ENCODE results near the gene FAM83C.
"Not testable (repeated sequence)": the region's sequence is repeated elsewhere in the genome, so short reads cannot be mapped to it uniquely, and the experiment has no call there.

Gene FAM83C

DNA sequence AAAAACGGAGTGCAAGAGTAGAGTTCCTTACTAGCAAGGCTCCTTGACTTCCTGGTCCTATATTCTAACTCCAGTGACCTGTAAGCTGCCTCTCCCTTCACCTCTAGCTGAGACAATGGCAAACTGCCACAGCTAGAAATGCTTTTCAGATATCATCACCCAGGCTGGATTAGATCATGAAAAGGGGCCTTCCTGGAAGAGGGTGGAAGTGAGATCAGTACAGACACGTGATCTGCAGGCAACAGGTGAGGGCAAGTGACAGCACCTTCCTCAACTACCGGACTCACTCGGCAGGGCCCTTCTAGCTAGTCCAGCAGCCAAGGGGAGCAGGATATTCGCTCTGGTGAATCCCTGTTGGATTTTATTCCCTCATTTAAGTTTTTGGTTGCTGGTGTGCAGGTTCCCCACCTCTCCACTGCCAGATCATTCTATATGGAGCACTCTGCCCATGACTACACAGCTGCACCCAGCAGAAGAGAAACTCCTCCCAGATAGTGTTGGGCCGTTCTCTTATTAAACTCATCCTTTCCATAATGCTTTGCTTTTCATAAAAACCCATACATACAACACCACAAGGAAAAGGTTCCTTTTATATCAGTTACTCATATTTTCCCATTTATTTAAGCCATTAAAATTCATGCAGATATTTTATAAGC, 26.4 kb upstream of the FAM83C start:
- peak; percentile 53 for DNase-seq

DNA sequence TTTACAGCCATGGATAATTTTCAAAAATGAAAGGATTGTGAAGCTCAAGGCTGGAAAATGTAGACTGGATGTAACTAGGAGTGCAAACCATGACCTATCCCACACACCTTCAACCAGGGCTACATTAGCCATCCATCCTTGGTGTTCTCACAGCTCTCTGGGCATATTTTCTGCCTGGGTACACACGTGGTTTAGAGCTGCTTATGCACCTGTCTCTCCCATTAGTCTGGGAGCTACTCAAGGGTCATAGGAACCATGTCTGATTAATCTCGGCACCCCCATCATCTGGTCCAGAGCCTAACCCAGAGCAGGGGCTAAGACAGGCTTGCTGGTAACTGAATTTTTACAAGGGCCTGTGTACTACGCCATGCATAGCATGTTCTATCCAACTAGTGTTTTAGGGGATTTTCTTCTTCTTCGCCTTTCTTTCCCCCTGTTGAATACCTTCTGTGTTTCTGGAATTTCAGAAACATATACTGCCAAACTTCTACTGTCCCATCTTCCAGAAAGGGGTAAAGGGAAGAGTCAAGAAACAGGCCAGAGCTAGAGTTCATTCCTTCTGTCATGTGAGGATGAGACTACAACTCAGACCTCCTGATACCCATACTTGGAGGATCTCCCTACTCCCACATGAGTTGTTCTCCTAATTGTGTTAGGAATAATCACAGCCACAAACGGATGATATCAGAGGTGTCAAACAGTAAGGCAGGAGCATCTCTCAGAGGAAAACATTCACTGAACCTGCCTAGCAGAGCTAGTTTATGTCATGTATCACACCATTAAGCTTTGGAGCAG, 25.4 kb upstream of the FAM83C start:
- no peak for DNase-seq

DNA sequence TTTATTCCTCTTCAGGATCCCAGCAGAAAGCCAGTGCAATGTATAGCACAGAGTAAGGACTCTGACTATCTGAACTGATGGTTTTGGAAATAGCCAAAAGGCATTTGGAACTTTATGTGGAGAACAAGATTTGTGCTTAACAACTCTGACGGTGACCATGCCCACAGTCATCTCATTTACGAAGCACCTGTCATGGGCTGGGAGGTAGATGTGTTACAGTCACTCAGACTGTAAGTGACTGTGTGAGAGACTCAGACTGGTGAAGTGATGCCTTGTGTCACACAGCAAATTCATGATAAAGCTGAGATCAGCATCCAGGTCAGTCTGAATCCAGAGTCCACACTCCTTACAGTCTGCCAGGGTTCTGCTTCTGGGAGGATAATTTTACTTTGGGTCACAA, 23.9 kb upstream of the FAM83C start:
- DNase-seq = no peak

DNA sequence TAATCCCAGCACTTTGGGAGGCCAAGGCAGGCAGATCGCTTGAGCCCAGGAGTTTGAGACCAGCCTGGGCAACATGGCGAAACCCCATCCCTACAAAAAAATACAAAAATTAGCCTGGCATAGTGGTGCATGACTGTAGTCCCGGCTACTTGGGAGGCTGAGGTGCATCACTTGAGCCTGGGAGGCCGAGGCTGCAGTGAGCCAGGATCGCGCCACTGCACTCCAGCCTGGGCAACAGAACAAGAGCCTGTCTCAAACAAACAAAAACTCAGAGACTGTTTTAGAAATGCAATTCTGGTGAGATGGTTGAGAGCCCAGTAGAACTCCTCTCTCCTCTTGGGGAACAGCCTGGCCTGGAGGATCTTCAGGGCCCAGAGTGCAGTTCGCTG, 23.4 kb upstream of the FAM83C start:
- DNase-seq = not testable (repeated sequence)

DNA sequence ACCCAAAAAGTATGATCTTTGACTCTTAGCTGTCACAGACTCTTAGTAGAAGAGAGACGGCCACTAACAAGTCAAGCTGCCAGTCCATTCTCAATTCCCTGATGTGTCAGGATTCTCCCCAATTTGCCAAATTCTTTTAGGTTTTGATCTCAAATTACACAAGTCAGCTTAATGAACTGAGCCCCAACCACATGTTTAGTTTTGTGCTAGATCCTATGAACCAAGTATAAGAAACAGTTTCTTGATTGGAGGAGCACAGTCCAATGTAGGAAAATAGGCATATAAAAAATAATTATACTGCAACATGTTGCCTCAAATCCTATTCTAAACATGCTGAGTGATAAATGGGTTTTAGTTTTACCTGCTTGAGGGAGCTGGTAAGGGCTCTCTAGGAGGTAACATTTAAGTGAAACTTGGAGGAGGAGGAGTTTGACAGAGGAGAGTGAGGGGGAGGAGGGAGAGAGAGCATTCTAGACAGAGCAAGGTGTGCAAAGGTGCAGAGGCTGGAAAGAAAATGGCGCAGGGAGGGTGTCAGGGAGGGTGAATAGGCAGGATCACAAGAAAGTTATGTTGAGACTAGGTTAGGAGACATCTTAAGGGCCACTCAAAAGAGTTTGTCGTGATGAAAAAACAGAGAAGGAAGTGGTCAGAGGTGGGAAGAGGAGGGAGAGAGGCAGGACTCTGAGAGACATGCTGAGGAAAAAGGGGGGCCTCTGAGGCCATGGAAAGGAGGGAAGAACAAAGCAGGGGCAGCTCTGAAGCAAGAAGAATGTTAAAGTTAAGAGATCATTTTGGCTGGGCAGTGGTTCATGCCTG, 22.8 kb upstream of the FAM83C start:
- peak; percentile 57 for DNase-seq

DNA sequence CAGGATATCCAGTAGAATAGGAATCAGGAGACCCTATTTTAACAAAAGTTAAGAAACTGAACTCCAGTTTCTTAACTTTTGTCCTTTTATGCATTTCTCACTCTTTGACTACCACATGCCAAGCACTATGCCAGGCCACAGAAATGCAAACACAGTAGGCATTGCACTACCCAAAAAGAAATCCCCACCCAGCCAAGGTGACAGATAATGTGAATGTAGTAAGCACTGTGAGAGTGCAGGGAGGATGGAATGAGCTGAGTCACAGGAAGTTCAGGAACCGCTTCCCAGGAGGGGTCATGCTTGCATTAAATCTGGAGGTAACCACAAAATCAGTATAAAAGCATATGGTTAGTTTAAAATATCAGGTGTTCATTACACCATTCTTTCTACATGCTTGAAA, 20.1 kb upstream of the FAM83C start:
- DNase-seq = peak; percentile 85

DNA sequence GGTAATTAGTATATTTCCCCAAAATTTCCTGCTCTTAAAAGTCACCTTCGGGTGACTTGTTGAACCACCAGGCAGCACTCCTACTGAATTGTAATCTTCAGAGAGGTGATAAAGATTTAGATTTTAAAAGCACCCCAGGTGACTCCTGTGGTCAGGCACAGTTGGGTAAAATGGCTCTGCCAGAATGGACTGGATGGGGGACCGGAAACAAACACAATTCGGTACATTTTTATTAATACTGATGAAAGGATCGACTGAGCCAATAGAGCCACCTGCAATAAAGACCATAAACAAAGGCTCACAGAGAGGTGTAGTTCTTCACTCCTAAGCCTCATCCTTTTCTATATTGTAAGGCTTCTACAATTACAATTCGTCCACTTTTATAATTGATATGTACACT, 19.6 kb upstream of the FAM83C start:
- peak; percentile 10 for DNase-seq

DNA sequence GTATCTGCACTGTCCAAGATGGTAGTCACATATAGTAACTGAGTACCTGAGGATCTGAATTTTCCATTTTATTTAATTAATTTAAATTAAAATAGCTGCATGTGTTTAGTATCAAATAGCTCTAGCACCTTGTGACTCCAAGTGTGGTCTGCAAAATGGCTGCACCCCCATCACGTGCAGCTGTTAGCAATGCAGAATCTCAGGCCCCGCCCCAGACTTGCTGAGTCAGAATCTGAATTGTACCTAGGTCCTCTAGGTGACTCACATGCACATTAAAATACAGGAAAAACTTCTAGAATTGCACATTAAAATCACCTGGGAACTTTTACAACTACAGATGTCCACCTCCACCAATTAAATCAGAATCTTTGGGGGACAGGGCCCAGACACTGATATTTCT, 19.2 kb upstream of the FAM83C start:
- DNase-seq = peak; percentile 92

DNA sequence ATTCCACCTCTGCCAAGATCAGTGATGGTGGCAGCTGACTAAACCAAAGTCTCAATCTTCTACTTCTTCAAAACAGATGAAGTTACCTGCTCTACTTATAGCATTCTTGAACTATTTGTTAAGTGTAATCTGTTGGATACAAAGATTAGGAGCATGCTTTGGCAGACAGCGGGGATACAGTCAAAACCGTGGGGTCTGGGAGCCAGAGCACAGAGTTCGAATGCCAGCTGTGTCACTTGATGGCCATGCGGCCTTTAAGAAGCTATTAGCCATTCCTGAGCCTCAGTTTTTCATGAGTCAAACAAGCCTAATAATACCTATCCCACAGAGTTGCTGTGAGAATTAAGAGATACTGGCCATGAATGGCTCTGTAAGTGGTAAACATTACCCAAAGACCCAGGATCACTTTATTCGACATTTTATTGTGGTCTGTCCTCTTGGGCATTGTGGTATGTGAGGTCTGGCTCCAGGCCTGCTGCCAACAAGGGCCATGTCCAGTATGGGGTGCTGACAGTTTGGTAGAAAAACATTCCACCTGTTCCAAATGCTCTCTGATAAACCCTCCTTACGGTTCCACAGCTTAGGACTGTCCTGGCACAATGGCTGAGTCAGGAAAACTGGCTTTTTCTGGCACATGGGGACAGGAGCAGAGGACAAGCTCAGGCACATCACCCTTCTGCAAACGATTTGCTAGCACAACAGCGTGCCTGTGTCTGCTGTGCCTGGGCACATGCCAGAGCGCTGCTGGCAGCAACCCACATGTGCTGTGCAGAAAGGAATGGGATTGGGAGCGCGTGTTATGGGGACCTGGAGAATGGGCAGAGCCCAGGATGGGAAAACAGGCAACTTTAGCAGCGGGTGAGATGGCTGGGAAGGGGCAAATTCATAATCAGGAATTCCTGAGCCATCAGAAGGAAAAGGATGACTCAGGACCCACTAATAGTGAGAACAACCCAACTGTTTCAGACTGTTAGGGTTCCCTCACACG, 15.7 kb upstream of the FAM83C start:
- no peak for DNase-seq

DNA sequence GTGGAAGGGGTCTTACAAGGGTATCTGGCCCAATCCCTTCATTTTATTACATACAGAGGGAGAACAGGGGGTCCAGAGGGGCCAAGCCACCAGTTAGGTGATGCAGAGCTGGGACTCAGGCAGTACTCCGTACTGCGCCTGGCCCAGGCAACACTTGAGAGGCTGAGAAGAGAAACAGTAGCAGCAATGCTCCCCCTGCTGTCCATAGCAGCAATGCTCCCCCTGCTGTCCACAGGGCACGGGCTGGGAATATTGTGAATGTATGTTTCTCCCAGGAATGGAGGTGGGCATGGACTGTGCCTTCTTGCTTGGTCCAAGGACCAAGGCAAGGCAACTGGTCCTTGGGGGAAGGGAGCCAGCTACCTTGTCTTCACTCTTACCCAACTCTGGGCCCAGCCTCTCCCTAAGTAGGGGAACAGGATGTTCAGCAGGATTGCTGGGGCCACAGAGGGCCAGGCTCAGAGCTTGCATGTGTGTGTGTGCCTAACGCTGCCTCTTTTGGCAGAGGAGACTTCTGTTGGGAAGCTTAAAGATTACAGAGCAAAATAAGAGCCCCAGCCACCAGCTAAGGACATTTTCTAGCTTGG, 14.8 kb upstream of the FAM83C start:
- peak; percentile 69 for DNase-seq

DNA sequence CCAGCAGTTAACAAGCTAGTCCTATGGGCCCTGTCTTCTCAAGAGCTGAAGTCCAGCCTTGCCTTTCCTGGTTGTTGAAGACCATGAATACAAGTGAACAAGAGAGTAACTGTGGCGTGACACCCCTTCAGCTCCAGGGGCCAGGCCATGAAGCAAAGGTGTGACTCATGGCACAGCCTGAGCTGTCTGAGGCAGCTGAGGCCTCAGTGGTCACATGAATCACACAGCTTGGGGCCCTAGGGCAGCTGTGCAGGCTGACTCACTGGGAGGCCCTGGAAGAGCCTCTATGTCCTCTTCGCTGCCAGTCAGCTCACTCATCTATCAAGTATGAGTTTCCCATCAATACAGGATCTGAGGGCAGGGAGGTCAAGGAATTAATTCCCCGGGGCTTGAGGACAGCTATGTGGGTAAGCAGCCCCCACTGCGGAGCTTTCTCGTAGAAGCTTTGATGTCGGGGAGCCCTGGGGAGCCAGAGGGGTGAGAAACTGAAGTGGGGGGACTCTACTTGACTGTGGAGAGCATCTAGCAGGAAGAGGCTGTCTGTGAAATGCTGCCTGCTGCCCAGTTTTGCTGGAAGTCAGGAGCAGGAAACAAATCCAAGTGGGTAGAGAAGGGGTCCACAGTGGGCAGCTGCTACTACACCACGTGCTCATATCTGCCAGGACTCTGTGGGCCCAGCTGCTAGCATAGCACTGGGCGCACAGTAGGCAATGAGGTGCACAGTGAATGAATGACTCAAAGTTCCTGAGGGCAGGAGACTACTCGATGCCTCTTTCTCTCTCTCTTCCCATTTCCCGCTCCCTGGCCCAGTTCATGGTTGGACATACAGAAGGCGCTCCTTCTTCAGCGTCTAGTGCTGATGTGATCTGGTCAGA, 13.7 kb upstream of the FAM83C start:
- DNase-seq = peak; percentile 95

DNA sequence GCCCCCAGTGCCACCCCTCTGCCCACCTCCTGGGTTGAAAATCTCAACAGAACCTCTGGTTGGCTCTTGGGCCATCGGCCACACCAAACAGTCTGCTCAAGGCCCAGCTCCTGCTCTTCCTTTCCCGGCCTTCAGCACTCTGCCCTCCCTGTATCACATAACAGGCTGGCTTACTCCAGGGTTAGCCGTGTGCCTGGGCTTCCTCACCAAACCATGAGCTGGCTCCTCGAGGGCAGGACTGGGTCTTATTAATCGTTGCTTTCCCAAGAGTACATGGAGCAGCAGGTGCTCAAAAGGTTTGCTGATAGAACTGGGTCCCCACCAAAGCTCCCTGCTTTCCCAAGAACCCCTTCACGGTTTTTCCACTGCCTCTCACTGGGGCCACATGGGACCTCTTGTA, 12.7 kb upstream of the FAM83C start:
- DNase-seq = no peak

DNA sequence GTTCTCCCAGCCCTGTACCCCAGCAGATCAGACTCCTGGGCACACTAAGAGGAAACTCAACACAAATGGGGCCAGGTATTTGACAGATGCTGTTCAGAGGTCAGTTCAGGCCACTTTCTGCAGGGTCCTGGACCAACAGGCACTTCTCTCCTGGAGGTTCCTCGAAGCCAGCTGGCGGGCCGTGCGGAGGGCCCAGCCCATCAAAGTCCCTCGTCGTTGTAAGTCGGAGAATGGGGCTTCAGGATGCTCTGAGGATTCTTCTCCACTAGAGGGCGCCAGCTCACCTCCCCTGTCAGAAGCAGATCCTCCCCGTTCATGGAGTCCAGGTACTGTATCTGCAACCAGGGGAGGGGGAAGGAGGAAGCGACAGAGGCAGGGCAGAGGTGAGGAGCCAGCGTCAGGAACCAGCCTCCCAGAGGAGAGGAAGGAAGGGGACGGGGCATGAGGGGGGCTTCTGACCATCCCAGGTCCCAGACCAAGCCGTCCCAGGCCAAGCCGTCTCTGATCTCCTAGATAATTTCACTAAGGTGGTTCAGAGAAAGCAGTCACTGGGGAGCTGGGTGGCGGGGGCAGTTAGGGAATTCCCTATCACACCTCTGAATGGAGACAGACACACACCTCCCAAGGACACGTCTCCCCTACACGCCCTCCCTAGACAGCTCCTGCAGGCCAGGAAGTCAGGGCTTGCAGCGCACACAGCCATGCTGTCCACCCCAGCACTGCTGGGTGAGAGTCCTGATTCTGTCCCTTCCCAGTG, 11.7 kb upstream of the FAM83C start:
- DNase-seq = peak; percentile 94

DNA sequence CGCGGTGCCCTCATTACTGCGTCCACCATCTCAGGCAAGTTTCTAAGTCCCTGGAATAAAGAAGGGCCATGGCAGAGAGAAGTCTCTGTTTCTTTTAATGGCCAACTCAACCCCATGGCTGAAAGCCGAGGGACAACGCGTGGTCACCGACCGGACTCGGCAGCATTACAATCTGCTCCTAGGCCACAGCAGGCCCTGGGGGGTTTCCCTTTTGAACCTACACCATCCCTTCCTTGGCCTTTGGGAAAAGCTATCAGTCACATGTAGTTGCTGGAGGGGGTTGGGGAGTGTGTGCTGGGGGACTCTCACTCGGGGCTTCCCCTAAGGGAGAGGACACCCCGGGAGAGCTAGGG, 11.1 kb upstream of the FAM83C start:
- no peak for DNase-seq

DNA sequence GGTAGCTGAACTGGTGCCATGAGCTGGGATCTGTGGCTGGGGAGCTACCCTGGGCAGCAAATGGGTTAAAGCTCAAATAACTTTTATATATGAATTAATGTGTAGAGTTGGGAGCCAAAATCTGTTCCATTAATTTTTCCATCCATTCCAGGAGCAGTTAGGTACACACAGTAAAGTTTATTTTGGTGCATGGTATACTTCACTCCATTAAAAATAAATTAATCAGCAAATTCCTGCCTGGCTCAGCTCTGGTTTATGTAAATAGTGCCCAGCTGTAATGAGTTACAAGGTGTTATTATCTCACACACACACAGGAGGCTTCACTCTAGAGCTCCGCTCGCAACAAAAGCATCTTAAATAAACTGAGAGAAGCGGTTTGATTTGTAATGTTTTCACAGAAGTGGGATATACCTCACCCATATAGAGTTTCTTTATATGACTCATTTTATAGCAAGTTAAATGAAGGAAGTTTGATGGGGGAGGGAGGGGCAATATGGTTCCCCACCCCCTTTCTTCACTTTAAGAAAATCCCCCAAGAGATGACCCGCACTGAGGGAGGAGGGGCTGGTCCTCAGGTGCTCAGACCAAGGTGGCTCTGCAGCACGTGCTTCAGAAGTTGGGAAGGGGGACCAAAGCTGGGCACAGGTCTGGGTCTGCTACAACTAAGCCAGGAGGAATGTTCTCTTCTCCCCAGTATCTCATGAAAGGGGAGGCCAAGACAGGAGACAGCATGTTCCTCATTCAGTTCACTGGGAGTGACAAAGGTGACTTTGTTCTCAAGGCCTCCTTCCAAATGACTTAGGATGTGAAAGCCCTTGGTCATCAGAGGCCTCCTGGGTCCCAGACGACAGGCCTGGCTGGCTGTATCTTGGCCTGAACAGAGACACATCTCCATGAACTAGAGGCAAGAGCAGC, 10.5 kb upstream of the FAM83C start:
- peak; percentile 62 for DNase-seq

DNA sequence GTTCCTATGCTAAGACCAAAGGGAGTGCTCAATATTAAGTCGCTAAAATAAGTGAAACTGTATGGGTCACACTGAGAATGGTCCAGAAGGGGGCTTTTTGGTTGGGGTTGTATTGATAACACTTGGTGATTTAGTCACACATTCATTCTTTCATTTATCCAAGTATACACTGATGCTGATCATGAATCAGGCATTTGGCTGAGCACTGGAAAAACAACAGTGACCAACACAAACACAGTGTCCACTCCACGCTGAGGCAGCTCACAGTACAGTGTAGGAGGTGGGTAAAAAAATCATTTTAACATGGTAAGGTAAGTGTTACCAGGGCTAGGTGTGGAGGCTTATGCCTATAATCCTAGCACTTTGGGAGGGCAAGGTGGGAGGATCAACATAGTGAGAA, 9.2 kb upstream of the FAM83C start:
- DNase-seq = no peak

DNA sequence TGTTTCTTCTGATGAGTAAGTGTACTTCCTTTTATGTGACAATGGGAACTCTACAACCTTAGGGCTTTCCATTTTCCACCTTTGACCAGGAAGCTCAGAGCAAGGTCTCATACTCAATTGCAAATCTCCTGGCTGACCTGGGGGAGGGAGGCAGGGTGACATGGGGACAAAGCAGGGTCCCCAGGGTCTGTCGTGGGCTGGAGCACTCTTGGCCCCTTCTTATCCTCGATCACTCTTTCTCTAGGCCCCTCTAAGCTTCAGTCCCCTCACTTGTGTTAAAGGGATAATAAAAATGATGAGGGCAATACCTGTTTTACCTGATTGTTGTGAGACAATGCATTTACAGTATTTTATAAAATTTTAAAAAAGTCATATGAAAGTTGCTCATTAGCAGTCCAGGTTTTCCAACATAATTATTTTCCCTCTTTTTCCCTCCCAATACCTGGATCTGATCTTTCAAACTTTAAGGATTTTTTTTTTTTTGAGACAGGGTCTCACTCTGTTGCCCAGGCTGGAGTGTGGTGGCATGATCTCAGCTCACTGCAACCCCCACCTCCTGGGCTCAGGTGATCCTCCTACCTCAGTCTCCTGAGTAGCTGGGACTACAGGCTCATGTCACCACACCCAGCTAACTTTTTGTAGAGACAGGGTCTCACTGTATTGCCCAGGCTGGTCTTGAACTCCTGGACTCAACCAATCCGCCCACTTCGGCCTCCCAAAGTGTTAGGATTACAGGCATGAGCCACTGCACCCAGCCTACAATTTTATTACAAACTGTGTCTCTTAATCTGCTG, 8.4 kb upstream of the FAM83C start:
- DNase-seq = no peak

DNA sequence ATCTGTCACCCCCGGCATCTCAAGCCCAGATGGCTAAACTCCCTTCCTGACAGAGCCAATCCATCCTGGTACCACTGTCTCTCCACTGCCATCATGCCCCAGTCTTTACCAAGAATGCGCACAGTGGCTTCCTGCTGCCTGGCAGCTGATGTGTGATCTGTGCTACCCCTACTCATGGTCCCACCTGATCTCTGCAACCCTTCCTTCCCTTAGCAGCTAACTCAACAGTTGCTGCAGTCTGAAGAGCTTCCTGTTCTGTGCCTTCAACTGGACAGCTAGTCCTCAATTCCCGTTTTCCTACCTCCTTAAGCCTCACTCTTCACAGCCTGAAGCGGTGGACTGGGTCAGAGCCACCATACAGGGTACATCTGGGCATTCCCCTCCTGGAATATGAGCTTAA, 7.6 kb upstream of the FAM83C start:
- DNase-seq = no peak

Measured in activated CD4-positive, alpha-beta T cell treated with anti-CD3 and anti-CD28 coated beads, Interleukin-2, Interleukin-6, amounts not matched to agents 100 ng/mL and 50 ng/mL, durations not matched to agents 16 hours and 8 hours (primary cell).